GM18507 (cell line): Measurements from ENCODE around the gene CD1D.
"Not testable (repeated sequence)": the region's sequence is repeated elsewhere in the genome, so short reads cannot be mapped to it uniquely, and the experiment has no call there.

ENCODE experiments used
- DNase-seq: peaks from one replicate; pipeline ENCODE4 v3.0.0; 2011; ENCODE audit warnings: low read depth; ENCODE audit not compliant: insufficient read length; ENCODE audit errors: extremely low spot score
- FAIRE-seq: peaks from 2 replicates; lab custom pipeline; 2011; peaks lifted over from hg19 to GRCh38; lab: Jason Lieb, UNC

The CD1D gene

DNA sequence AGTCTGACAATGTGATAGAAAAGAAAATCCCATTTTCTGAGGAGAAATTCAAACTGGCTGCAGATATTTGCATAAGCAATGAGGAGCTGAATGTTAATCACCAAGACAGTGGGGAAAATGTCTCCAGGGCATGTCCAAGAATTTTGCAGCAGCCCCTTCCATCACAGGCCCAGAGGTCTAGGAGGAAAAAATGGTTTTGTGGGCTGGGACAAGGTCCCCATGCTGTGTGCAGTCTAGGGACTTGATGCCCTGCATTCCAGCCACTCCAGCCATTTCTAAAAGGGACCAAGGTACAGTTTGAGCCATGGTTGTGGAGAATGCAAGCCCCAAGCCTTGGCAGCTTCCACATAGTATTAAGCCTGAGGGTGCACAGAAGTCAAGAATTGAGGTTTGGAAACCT, 42.8 kb downstream of the CD1D start:
- FAIRE-seq, DNase-seq: not testable (repeated sequence)

DNA sequence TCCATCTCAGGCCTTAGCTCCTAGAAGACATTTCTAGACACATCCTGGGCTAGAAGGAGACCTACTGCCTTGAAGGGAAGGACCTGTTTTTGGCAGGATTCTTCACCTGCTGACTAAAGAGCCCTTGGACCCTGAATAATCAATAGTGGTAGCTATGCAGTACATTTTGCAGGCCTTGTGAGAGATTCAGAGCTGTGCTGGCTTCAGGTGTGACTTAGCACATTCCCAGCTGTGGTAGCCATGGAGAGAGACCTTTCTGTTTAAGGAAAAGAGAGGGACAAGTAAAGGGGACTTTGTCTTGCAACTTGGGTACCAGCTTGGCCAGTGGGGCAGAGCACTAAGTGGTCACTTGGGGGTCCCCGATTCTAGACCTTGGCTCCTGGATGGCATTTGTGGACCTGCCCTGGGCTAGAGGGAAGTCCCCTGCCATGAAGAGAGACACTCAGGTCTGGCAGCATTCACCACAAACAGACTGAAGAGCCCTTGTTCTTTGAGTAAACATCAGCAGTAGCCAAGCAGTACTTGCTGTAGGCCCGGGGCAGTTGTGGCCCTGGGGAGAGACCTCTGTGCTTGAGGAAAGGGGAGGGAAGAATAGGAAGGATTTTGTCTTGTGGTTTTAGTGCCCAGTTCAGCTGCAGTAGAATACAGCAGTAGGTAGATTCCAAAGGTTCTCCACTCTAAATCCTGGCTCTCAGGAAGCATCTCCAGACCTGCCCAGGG, 47.4 kb downstream of the CD1D start:
- FAIRE-seq (no peak), DNase-seq (no peak)
